SH-SY5Y (cell line): ENCODE data around the gene DIO2.

Source experiments
- GATA2 ChIP-seq: IDR thresholded peaks from 2 replicates; pipeline ENCODE4 v1.6.1; 2011; ENCODE audit warnings: mild to moderate bottlenecking, low read depth, low read length
- GATA3 ChIP-seq: IDR thresholded peaks from 2 replicates; pipeline ENCODE4 v1.6.1; 2011; ENCODE audit warnings: low read depth, mild to moderate bottlenecking, low read length, moderate library complexity

DNA sequence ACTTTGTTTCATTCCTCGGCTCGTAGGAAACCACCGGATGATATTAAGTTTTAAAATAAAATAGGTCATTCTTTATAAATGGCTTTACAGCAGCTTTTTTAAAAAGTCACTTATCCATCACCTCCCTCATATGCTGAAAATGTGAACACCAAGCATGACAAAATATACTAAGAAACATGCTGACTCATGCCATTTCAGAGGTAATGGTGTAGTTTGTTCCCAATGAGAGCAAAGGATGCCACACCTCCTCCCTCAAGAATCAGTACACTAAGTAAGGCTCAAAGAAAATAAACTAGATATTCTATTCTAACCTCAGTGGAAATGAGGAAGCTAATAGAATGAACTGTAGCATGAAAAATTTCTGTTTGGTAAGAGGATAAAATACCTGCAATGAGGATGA, 5.5 kb upstream of the DIO2 start:
- TF ChIP-seq GATA3 (no peak), GATA2 (no peak)
